GM12891 (cell line): ENCODE measurements around the gene ANKHD1.

Experiments
- PAX5 ChIP-seq: IDR thresholded peaks from 2 replicates; pipeline ENCODE4 v1.6.1; 2011; ENCODE audit warnings: low read length, moderate library complexity, mild to moderate bottlenecking; ENCODE audit not compliant: insufficient read depth, severe bottlenecking
- POLR2A ChIP-seq: IDR thresholded peaks from 2 replicates; pipeline ENCODE4 v1.6.1; 2011; ENCODE audit warnings: low read depth, low read length, control low read depth
- POLR2AphosphoS5 ChIP-seq: IDR thresholded peaks from 2 replicates; pipeline ENCODE4 v1.6.1; 2011; ENCODE audit warnings: low read depth, low read length, control low read depth
- SPI1 ChIP-seq: IDR thresholded peaks from 2 replicates; pipeline ENCODE4 v1.6.1; 2011; ENCODE audit warnings: low read depth, low read length, control low read depth
- TAF1 ChIP-seq: IDR thresholded peaks from 2 replicates; pipeline ENCODE4 v1.6.1; 2011; ENCODE audit warnings: low read depth, low read length, control low read depth

- TF ChIP-seq PAX5 (no peak), POLR2A (no peak), TAF1 (no peak), SPI1 (0 out of 2 replicates have a peak, but pooled peaks have one; percentile 28), POLR2AphosphoS5 (no peak)
Observed at GRCh38 chr5:140356853-140357725, 44.5 kb upstream of the ANKHD1 start.
